ENCODE measurements around the gene PLCB1. TPM values are rescaled to one million over a fixed set of nuclear protein-coding genes. Genes with fewer than 3 reads are reported as not detected.

The PLCB1 gene
- total RNA-seq, 6 experiments from 2014 or later = 17.2 to 25.7 (median 23.1) TPM

- H3K4me3 Mint-ChIP-seq = no peak overlapping the region
- H3K9me3 Mint-ChIP-seq = no peaks in the 10 kb centered on the region
- no peaks in the 10 kb centered on the region for H3K27me3 Mint-ChIP-seq (ENCODE audit: insufficient read depth)
- H3K27ac Mint-ChIP-seq = no peak overlapping the region
- no peaks in the 10 kb centered on the region for H3K36me3 Mint-ChIP-seq (ENCODE audit: low read depth)
- TF ChIP-seq CTCF (IDR thresholded peaks at IDR 0.05) = no peak
- no peak for DNase-seq
- H3K4me1 Mint-ChIP-seq (ENCODE audit: low read depth) = peaks cover 7% of the 10 kb centered on the region
Measured at GRCh38 chr20:8326191-8326590, 194.1 kb downstream of the PLCB1 start.

GRCh38 chr20:8326899-8327298 lies 194.8 kb downstream of the PLCB1 start:
- H3K4me3 Mint-ChIP-seq = no peak overlapping the region
- TF ChIP-seq CTCF (IDR thresholded peaks at IDR 0.05) = no peak
- H3K27me3 Mint-ChIP-seq (ENCODE audit: insufficient read depth) = no peaks in the 10 kb centered on the region
- H3K4me1 Mint-ChIP-seq (ENCODE audit: low read depth) = peaks cover 13% of the 10 kb centered on the region
- H3K36me3 Mint-ChIP-seq (ENCODE audit: low read depth) = no peaks in the 10 kb centered on the region
- H3K9me3 Mint-ChIP-seq = no peaks in the 10 kb centered on the region
- H3K27ac Mint-ChIP-seq = no peak overlapping the region
- no peak for DNase-seq

GRCh38 chr20:8328189-8328588 lies 196.1 kb downstream of the PLCB1 start:
- Mint-ChIP-seq H3K36me3 (ENCODE audit: low read depth) (no peaks in the 10 kb centered on the region), H3K27me3 (ENCODE audit: insufficient read depth) (no peaks in the 10 kb centered on the region), H3K4me3 (no peak overlapping the region), H3K27ac (no peak overlapping the region), H3K4me1 (ENCODE audit: low read depth) (peaks cover 19% of the 10 kb centered on the region), H3K9me3 (no peaks in the 10 kb centered on the region)
- TF ChIP-seq CTCF (IDR thresholded peaks at IDR 0.05) = no peak
- no peak for DNase-seq

- no peak for TF ChIP-seq CTCF (IDR thresholded peaks at IDR 0.05)
- H3K9me3 Mint-ChIP-seq = no peaks in the 10 kb centered on the region
- H3K36me3 Mint-ChIP-seq (ENCODE audit: low read depth) = no peaks in the 10 kb centered on the region
- peaks cover 19% of the 10 kb centered on the region for H3K4me1 Mint-ChIP-seq (ENCODE audit: low read depth)
- H3K4me3 Mint-ChIP-seq = no peak overlapping the region
- no peak overlapping the region for H3K27ac Mint-ChIP-seq
- DNase-seq = no peak
- no peaks in the 10 kb centered on the region for H3K27me3 Mint-ChIP-seq (ENCODE audit: insufficient read depth)
Measured at GRCh38 chr20:8330319-8330784, 198.3 kb downstream of the PLCB1 start.

- Mint-ChIP-seq H3K4me3 (no peak overlapping the region), H3K36me3 (ENCODE audit: low read depth) (no peaks in the 10 kb centered on the region), H3K27me3 (ENCODE audit: insufficient read depth) (no peaks in the 10 kb centered on the region), H3K27ac (no peak overlapping the region), H3K4me1 (ENCODE audit: low read depth) (peaks cover 19% of the 10 kb centered on the region), H3K9me3 (no peaks in the 10 kb centered on the region)
- no peak for TF ChIP-seq CTCF (IDR thresholded peaks at IDR 0.05)
- DNase-seq = no peak
Measured at GRCh38 chr20:8330785-8331695, 199.0 kb downstream of the PLCB1 start.

All from HFFc6 (cell line).